Uterus (tissue), 4 donors: ENCODE measurements around the gene TBX2. TPM values are rescaled to one million over a fixed set of nuclear protein-coding genes. Genes with fewer than 3 reads are reported as not detected.
A peak's percentile ranks its signal among the peaks of the same experiment; 100 is the strongest.

ENCODE experiments used
- DNase-seq, 2 donors: peaks; one replicate each; pipeline ENCODE4 v3.0.0-alpha.2; 2019 to 2020
- H3K27ac ChIP-seq, 2 donors: fragments of 200-600 bp; sonication (generic); 1 replicate in 1 of 2; 2 replicates in 1 of 2; pipeline ENCODE4 v1.5.1; 2016 to 2018
- H3K27me3 ChIP-seq, 2 donors: fragments of 200-600 bp; sonication (generic); one replicate each; pipeline ENCODE4 v1.5.1; 2018 to 2019; ENCODE audit warnings: control low read depth in 1 of 2
- H3K36me3 ChIP-seq, 2 donors: fragments of 200-600 bp; sonication (generic); one replicate each; pipeline ENCODE4 v1.5.1; 2019; ENCODE audit warnings: control low read depth in 1 of 2
- H3K4me1 ChIP-seq, 2 donors: fragments of 200-600 bp; sonication (generic); one replicate each; pipeline ENCODE4 v1.5.1; 2018 to 2019; ENCODE audit warnings: control low read depth in 1 of 2
- H3K4me3 ChIP-seq, 2 donors: fragments of 200-600 bp; sonication (generic); 1 replicate in 1 of 2; 2 replicates in 1 of 2; pipeline ENCODE4 v1.5.1; 2018 to 2019; ENCODE audit warnings: mild to moderate bottlenecking in 1 of 2
- H3K9me3 ChIP-seq, 2 donors: fragments of 200-600 bp; sonication (generic); one replicate each; pipeline ENCODE4 v1.5.1; 2019; ENCODE audit warnings: control low read depth in 1 of 2
- POLR2A ChIP-seq, 2 donors: fragments of 450-650 bp; IDR thresholded peaks; one replicate each; pipeline ENCODE4 v1.6.1; 2016; ENCODE audit warnings: antibody characterized with exemption in 2 of 2, mild to moderate bottlenecking in 1 of 2, moderate library complexity in 1 of 2
- intact Hi-C: fragments of 100-400 bp; cut with DNase I; formaldehyde crosslinking; loops from one replicate; pipeline ENCODE4 v1.15.1; 2023; ENCODE audit warnings: low total_unique reads
- total RNA-seq, 4 donors: library from RNA; depleted of rRNA in 3 of 4; stranded (reverse); fragments of >200 nt in 3 of 4; gene quantifications; one replicate each; pipeline versions ENCODE4 v1.1.0 to v1.2.4, GENCODE V29; 2014 to 2023
- TF ChIP-seq, protein P1 (sequence below), 4 experiments: fragments of 200-600 bp in 2 of 4; fragments of 450-650 bp in 2 of 4; sonication (generic) in 2 of 4; IDR thresholded peaks; one replicate each; pipeline ENCODE4 v1.5.1; 2016 to 2019; ENCODE audit warnings: antibody characterized with exemption in 4 of 4, mild to moderate bottlenecking in 2 of 4, moderate library complexity in 1 of 4
- donor health status: DM: yes; HTN: yes; CAD: no.

TBX2 gene
- total RNA-seq, 4 donors from 2014 or later, result 0.29 to 40.5 (median 27.4) TPM

DNA sequence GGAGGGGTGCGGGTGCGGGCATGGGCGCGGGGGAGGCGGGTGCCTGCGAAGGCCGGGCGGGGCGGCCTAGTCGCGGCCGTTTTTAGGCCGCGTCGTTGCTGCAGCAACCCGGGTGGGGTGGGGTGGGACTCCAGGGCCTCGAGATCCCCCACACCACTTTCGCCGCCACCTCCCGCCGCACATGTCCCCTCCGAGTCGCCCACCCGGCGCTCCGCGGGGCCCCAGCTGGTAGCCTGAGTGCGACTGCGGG lies 11.3 kb downstream of the TBX2 start:
- Histone ChIP-seq H3K9me3 (no peaks in the 10 kb centered on the region), H3K27me3 (no peaks in the 10 kb centered on the region), H3K4me3 (peak overlapping the region; percentile 47 to 50), H3K27ac (peak overlapping the region; percentile 87 to 91), H3K36me3 (no peaks in the 10 kb centered on the region), H3K4me1 (no peaks in the 10 kb centered on the region)
- no peak for DNase-seq
- no peak for TF ChIP-seq POLR2A (IDR thresholded peaks at IDR 0.05)
- TF ChIP-seq, protein P1, sequence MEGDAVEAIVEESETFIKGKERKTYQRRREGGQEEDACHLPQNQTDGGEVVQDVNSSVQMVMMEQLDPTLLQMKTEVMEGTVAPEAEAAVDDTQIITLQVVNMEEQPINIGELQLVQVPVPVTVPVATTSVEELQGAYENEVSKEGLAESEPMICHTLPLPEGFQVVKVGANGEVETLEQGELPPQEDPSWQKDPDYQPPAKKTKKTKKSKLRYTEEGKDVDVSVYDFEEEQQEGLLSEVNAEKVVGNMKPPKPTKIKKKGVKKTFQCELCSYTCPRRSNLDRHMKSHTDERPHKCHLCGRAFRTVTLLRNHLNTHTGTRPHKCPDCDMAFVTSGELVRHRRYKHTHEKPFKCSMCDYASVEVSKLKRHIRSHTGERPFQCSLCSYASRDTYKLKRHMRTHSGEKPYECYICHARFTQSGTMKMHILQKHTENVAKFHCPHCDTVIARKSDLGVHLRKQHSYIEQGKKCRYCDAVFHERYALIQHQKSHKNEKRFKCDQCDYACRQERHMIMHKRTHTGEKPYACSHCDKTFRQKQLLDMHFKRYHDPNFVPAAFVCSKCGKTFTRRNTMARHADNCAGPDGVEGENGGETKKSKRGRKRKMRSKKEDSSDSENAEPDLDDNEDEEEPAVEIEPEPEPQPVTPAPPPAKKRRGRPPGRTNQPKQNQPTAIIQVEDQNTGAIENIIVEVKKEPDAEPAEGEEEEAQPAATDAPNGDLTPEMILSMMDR (IDR thresholded peaks at IDR 0.05), result no peak
- intact Hi-C loops, result no loop called here

GRCh38 chr17:61411261-61412142 lies 11.9 kb downstream of the TBX2 start:
- H3K4me3 ChIP-seq, result peak overlapping the region; percentile 47 to 50
- TF ChIP-seq, protein P1 (IDR thresholded peaks at IDR 0.05), result peak in 1 of 4 experiments; percentile 23
- no peak for TF ChIP-seq POLR2A (IDR thresholded peaks at IDR 0.05)
- H3K36me3 ChIP-seq, result no peaks in the 10 kb centered on the region
- peak; percentile 67 to 71 for DNase-seq
- no peaks in the 10 kb centered on the region for H3K4me1 ChIP-seq
- H3K27ac ChIP-seq, result peak overlapping the region; percentile 87 to 91
- no peaks in the 10 kb centered on the region for H3K27me3 ChIP-seq
- intact Hi-C loops, result no loop called here
- no peaks in the 10 kb centered on the region for H3K9me3 ChIP-seq

- Histone ChIP-seq H3K4me3 (peak overlapping the region; percentile 47 to 50), H3K27me3 (no peaks in the 10 kb centered on the region), H3K9me3 (no peaks in the 10 kb centered on the region), H3K27ac (peak overlapping the region; percentile 87 to 91), H3K4me1 (no peaks in the 10 kb centered on the region), H3K36me3 (no peaks in the 10 kb centered on the region)
- intact Hi-C loops, result no loop called here
- DNase-seq, result peak; percentile 76 to 91
- peak; percentile 51 to 61 for TF ChIP-seq POLR2A (IDR thresholded peaks at IDR 0.05)
- TF ChIP-seq, protein P1 (IDR thresholded peaks at IDR 0.05), result peak; percentile 96 to 99 (median 98)
Observed at GRCh38 chr17:61412143-61412859, 12.7 kb downstream of the TBX2 start.

DNA sequence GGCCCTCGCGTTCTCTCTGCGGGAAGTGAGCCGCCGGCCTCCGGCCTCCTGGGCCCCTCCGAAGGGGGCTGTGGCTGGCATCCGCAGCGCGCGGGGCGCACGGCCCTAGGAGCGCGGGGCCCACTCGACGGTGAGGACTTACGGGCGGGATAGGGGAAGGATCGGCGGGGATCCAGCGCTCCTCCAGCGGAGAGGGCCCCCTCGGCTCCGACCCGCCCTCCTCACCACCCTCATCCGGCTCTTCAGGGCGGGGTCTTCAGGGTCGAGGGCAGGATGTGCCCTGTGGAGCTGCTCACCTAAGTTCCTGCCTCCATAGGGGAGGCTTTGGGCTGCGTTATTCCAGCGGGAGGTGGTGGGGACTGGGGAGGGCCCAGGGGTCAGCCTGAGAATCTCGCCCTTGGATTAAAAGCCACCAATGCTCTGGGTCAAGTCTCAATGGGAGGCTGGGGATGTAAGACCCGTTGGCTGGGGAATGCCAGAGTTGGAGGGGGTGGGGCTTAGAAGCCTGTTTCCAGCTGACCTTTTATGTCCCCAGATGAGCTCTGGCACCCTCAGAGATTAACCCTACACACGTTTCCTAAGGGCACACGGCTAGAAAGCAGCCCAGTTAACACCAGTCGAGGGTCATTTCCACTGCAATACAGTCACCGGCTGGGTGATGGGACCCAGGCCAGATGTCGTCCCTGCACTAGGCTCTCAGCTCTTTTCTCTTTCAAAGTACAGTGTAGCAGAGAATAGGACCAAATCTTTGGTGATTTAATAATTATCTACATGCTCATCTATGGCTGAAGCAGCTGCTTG lies 13.4 kb downstream of the TBX2 start:
- H3K4me3 ChIP-seq, result peak overlapping the region; percentile 47 to 50
- H3K27me3 ChIP-seq, result no peaks in the 10 kb centered on the region
- intact Hi-C loops, result no loop called here
- H3K36me3 ChIP-seq, result no peaks in the 10 kb centered on the region
- H3K27ac ChIP-seq, result peak overlapping the region; percentile 87 to 91
- TF ChIP-seq POLR2A (IDR thresholded peaks at IDR 0.05), result no peak
- TF ChIP-seq, protein P1 (IDR thresholded peaks at IDR 0.05), result no peak
- no peaks in the 10 kb centered on the region for H3K4me1 ChIP-seq
- no peaks in the 10 kb centered on the region for H3K9me3 ChIP-seq
- DNase-seq, result no peak
